Lung (tissue), 12 donors: Measurements from ENCODE around the gene TMEM209. TPM values are rescaled to one million over a fixed set of nuclear protein-coding genes. Genes with fewer than 3 reads are reported as not detected.

Source experiments
- ATAC-seq: fragments of 200-7000 bp; cut with Tn5 transposase; one replicate; pipeline ENCODE4 v1.9.1; 2020; ENCODE audit warnings: moderate number of reproducible peaks; ENCODE audit not compliant: insufficient read depth, low FRiP score
- DNase-seq, 3 donors: peaks; one replicate each; pipeline ENCODE4 v3.0.0-alpha.2; 2013 to 2017
- H3K27ac ChIP-seq, 2 donors: one replicate each; pipeline ENCODE4 v1.5.1; 2013; ENCODE audit warnings: mild to moderate bottlenecking in 2 of 2, moderate library complexity in 2 of 2, control low read depth in 1 of 2, inconsistent platforms in 1 of 2, low read depth in 1 of 2, low read length in 1 of 2
- H3K27me3 ChIP-seq, 3 donors: one replicate each; pipeline ENCODE4 v1.5.1; 2013; ENCODE audit warnings: low read length in 2 of 3; ENCODE audit not compliant: control insufficient read depth in 3 of 3, insufficient read depth in 3 of 3
- H3K36me3 ChIP-seq, 4 donors: one replicate each; pipeline ENCODE4 v1.5.1; 2013; ENCODE audit warnings: low read length in 4 of 4, mild to moderate bottlenecking in 1 of 4, moderate library complexity in 1 of 4; ENCODE audit not compliant: control insufficient read depth in 4 of 4, insufficient read depth in 4 of 4
- H3K4me1 ChIP-seq, 5 donors: one replicate each; pipeline ENCODE4 v1.5.1; 2013; ENCODE audit warnings: low read length in 5 of 5, mild to moderate bottlenecking in 2 of 5, moderate library complexity in 1 of 5; ENCODE audit not compliant: control insufficient read depth in 5 of 5, insufficient read depth in 5 of 5
- H3K4me3 ChIP-seq: one replicate; pipeline ENCODE4 v1.5.1; 2013; ENCODE audit warnings: mild to moderate bottlenecking, control low read depth, moderate library complexity
- H3K9ac ChIP-seq, 2 donors: one replicate each; pipeline ENCODE4 v1.5.1; 2013; ENCODE audit warnings: low read length in 2 of 2, control low read depth in 1 of 2; ENCODE audit not compliant: insufficient read depth in 1 of 2
- H3K9me3 ChIP-seq, 4 donors: one replicate each; pipeline ENCODE4 v1.5.1; 2013; ENCODE audit warnings: low read length in 3 of 4, mild to moderate bottlenecking in 1 of 4, moderate library complexity in 1 of 4; ENCODE audit not compliant: control insufficient read depth in 4 of 4, insufficient read depth in 3 of 4
- CTCF ChIP-seq: IDR thresholded peaks from 2 replicates; pipeline ENCODE4 v1.5.1; 2012; ENCODE audit warnings: mild to moderate bottlenecking; ENCODE audit errors: control extremely low read depth, extremely low read depth
- WGBS, 2 donors: extraction: QIAGEN DNeasy Blood & Tissue Kit; methylation state at CpG; one replicate each; pipeline ENCODE4 v1.1.7; 2013; 5-methylcytosine and 5-hydroxymethylcytosine counted together
- polyA plus RNA-seq, 2 donors: library from polyadenylated mRNA; stranded (reverse); fragments of 200-250 nt; gene quantifications; one replicate each; pipeline ENCODE4 v1.2.1, GENCODE V29; 2013
- total RNA-seq, 2 donors: library from RNA; depleted of rRNA in 1 of 2; stranded (reverse); fragments of >200 nt in 1 of 2; gene quantifications; one replicate each; pipeline ENCODE4 v1.2.1, GENCODE V29; 2014 to 2021
- donor health status: control.
- donor health status: control.
- donor health status: Bipolar disorder and iron deficiency.
- donor health status: healthy.
- donor health status: DM: yes; HTN: yes; CAD: no.

TMEM209 gene
- total and polyA plus RNA-seq, 4 donors: 8.3 to 22.2 (median 12.6) TPM

- no peak for DNase-seq
- H3K9ac ChIP-seq: no peak overlapping the region
- no peaks in the 10 kb centered on the region for H3K4me1 ChIP-seq
- no peak for TF ChIP-seq CTCF
- no peak overlapping the region for H3K4me3 ChIP-seq
- 74 to 99% methylated on average over 2 of the region's 2 CpGs for WGBS, 2 donors
- H3K27ac ChIP-seq: no peak overlapping the region
- no peak for ATAC-seq
- no peaks in the 10 kb centered on the region for H3K9me3 ChIP-seq
- H3K27me3 ChIP-seq: no peaks in the 10 kb centered on the region
- H3K36me3 ChIP-seq: peaks cover 4 to 11% (median 9%) of the 10 kb centered on the region in 4 donors
These were observed 8.7 kb downstream of the TMEM209 start for GRCh38 chr7:130196476-130196875.

GRCh38 chr7:130195396-130195795 is 9.8 kb downstream of the TMEM209 start:
- Histone ChIP-seq H3K9me3 (no peaks in the 10 kb centered on the region), H3K36me3 (peaks cover 0 to 11% (median 5%) of the 10 kb centered on the region in 4 donors), H3K4me3 (no peak overlapping the region), H3K27me3 (no peaks in the 10 kb centered on the region), H3K27ac (no peak overlapping the region), H3K9ac (no peak overlapping the region), H3K4me1 (no peaks in the 10 kb centered on the region)
- TF ChIP-seq CTCF: no peak
- no peak for DNase-seq
- no peak for ATAC-seq
- 95 to 98% methylated on average over 2 of the region's 2 CpGs for WGBS, 2 donors

- DNase-seq: no peak
- no peaks in the 10 kb centered on the region for H3K4me1 ChIP-seq
- H3K9ac ChIP-seq: no peak overlapping the region
- WGBS, 2 donors: 96 to 99% methylated on average over 7 of the region's 7 CpGs
- peaks cover 0 to 7% (median 2%) of the 10 kb centered on the region in 4 donors for H3K36me3 ChIP-seq
- H3K27me3 ChIP-seq: no peaks in the 10 kb centered on the region
- TF ChIP-seq CTCF: no peak
- H3K4me3 ChIP-seq: no peak overlapping the region
- H3K27ac ChIP-seq: no peak overlapping the region
- H3K9me3 ChIP-seq: no peaks in the 10 kb centered on the region
- ATAC-seq: no peak
These were observed 13.4 kb downstream of the TMEM209 start for GRCh38 chr7:130191791-130192190.

GRCh38 chr7:130189343-130189742 is 15.9 kb downstream of the TMEM209 start:
- no peak for TF ChIP-seq CTCF
- no peak overlapping the region for H3K27ac ChIP-seq
- no peaks in the 10 kb centered on the region for H3K9me3 ChIP-seq
- H3K4me3 ChIP-seq: no peak overlapping the region
- H3K4me1 ChIP-seq: no peaks in the 10 kb centered on the region
- H3K9ac ChIP-seq: no peak overlapping the region
- no peak for ATAC-seq
- peaks cover 0 to 7% (median 2%) of the 10 kb centered on the region in 4 donors for H3K36me3 ChIP-seq
- WGBS, 2 donors: 85 to 95% methylated on average over 5 of the region's 5 CpGs
- no peak for DNase-seq
- H3K27me3 ChIP-seq: no peaks in the 10 kb centered on the region
